H1 (cell line): ENCODE data around the gene DNAJB1. TPM values are rescaled to one million over a fixed set of nuclear protein-coding genes. Genes with fewer than 3 reads are reported as not detected.
A peak's percentile ranks its signal among the peaks of the same experiment; 100 is the strongest.

Experiments
- CTCF ChIA-PET: fragments of 300-600 bp; sonication (Branson Sonifier 250); formaldehyde crosslinking; loops from one replicate; lab custom pipeline; 2021; ENCODE audit not compliant: partially characterized antibody; lab: Charles Lee
- POLR2A ChIA-PET: fragments of 300-600 bp; sonication (Branson Sonifier 250); formaldehyde crosslinking; loops from one replicate; lab custom pipeline; 2021; ENCODE audit warnings: inconsistent platforms; ENCODE audit not compliant: partially characterized antibody; lab: Charles Lee
- DNase-seq, 2 experiments: peaks; one replicate each; pipeline versions ENCODE4 v3.0.0 to v3.0.0-alpha.2; 2010 to 2022; ENCODE audit warnings: low spot score in 2 of 2, low read depth in 1 of 2, mixed read lengths in 1 of 2
- FAIRE-seq: peaks from 2 replicates; lab custom pipeline; 2011; peaks lifted over from hg19 to GRCh38; lab: Jason Lieb, UNC
- H2AFZ ChIP-seq: 2 replicates; pipeline ENCODE4 v1.8.1; 2012; ENCODE audit warnings: low read length, inconsistent platforms
- H2AK5ac ChIP-seq: 2 replicates; pipeline ENCODE4 v1.6.1; 2013; ENCODE audit warnings: low read depth, low read length
- H2BK120ac ChIP-seq: replicated peaks from 2 replicates; pipeline ENCODE3; 2013; ENCODE audit warnings: low read depth, low read length, inconsistent platforms
- H2BK12ac ChIP-seq: 2 replicates; pipeline ENCODE4 v1.6.1; 2013; ENCODE audit warnings: low read depth, low read length
- H2BK15ac ChIP-seq: 2 replicates; pipeline ENCODE4 v1.6.1; 2013; ENCODE audit warnings: low read length
- H2BK20ac ChIP-seq: 2 replicates; pipeline ENCODE4 v1.6.1; 2013; ENCODE audit warnings: low read length
- H2BK5ac ChIP-seq: 2 replicates; pipeline ENCODE4 v1.6.1; 2013; ENCODE audit warnings: low read depth, low read length
- H3K14ac ChIP-seq: 2 replicates; pipeline ENCODE4 v1.6.1; 2013; ENCODE audit warnings: inconsistent platforms; ENCODE audit not compliant: insufficient read length
- H3K18ac ChIP-seq: 2 replicates; pipeline ENCODE4 v1.6.1; 2013; ENCODE audit warnings: low read length; ENCODE audit errors: extremely low read depth
- H3K23ac ChIP-seq: 2 replicates; pipeline ENCODE4 v1.6.1; 2013; ENCODE audit warnings: inconsistent platforms; ENCODE audit not compliant: insufficient read length
- H3K23me2 ChIP-seq: 2 replicates; pipeline ENCODE4 v1.6.1; 2013; ENCODE audit warnings: low read depth, low read length
- H3K27ac ChIP-seq: 2 replicates; pipeline ENCODE4 v1.6.1; 2011; ENCODE audit warnings: low read depth, low read length, inconsistent platforms
- H3K27me3 ChIP-seq, 4 experiments: replicated peaks in 1 of 4; 1 replicate in 1 of 4; 2 replicates in 3 of 4; pipeline versions ENCODE4 v1.6.1 to v1.8.1; 2011 to 2013; ENCODE audit warnings: low read length in 3 of 4, mild to moderate bottlenecking in 3 of 4, inconsistent platforms in 2 of 4, mixed read lengths in 2 of 4, moderate library complexity in 1 of 4; ENCODE audit not compliant: control insufficient read depth in 3 of 4, insufficient read depth in 3 of 4; ENCODE audit errors: extremely low read depth in 1 of 4
- H3K36me3 ChIP-seq, 4 experiments: 2 replicates each; pipeline versions ENCODE4 v1.6.1 to v1.8.1; 2011 to 2013; ENCODE audit warnings: mild to moderate bottlenecking in 4 of 4, low read length in 3 of 4, moderate library complexity in 2 of 4, control low read depth in 1 of 4, inconsistent platforms in 1 of 4; ENCODE audit not compliant: insufficient read depth in 4 of 4, control insufficient read depth in 2 of 4
- H3K4ac ChIP-seq: replicated peaks from 2 replicates; pipeline ENCODE3; 2013; ENCODE audit warnings: low read length, low read depth, mixed read lengths, inconsistent platforms; ENCODE audit not compliant: insufficient read length
- H3K4me1 ChIP-seq, 4 experiments: replicated peaks in 1 of 4; 1 replicate in 1 of 4; 2 replicates in 3 of 4; pipeline versions ENCODE4 v1.6.1 to v1.8.1; 2011 to 2013; ENCODE audit warnings: low read length in 3 of 4, inconsistent platforms in 2 of 4, mixed read lengths in 1 of 4; ENCODE audit not compliant: insufficient read depth in 4 of 4, control insufficient read depth in 3 of 4
- H3K4me2 ChIP-seq, 2 experiments: 2 replicates each; pipeline versions ENCODE4 v1.6.1 to v1.8.1; 2011 to 2013; ENCODE audit warnings: low read depth in 2 of 2, low read length in 2 of 2, control low read depth in 1 of 2, inconsistent platforms in 1 of 2, mild to moderate bottlenecking in 1 of 2; ENCODE audit not compliant: insufficient read depth in 1 of 2
- H3K4me3 ChIP-seq, 4 experiments: fragments of 200-600, 300-600 bp in 1 of 4; sonication (generic), shearing (Covaris generic), sonication (Bioruptor Twin) in 1 of 4; 2 replicates each; pipeline versions ENCODE4 v1.5.1 to v1.8.1; 2011 to 2016; ENCODE audit warnings: low read length in 4 of 4, low read depth in 3 of 4, control low read depth in 2 of 4, inconsistent platforms in 2 of 4, mild to moderate bottlenecking in 2 of 4, mixed read lengths in 1 of 4, moderate library complexity in 1 of 4; ENCODE audit not compliant: insufficient read depth in 2 of 4; ENCODE audit errors: extremely low read depth in 1 of 4
- H3K56ac ChIP-seq: replicated peaks from 2 replicates; pipeline ENCODE3; 2013; ENCODE audit warnings: low read depth, mild to moderate bottlenecking, mixed read lengths, low read length, inconsistent platforms; ENCODE audit not compliant: insufficient read length
- H3K79me1 ChIP-seq: 2 replicates; pipeline ENCODE4 v1.6.1; 2013; ENCODE audit warnings: low read depth, low read length, control low read depth
- H3K79me2 ChIP-seq, 2 experiments: 2 replicates each; pipeline versions ENCODE4 v1.6.1 to v1.8.1; 2012 to 2013; ENCODE audit warnings: low read length in 2 of 2, mild to moderate bottlenecking in 2 of 2, inconsistent platforms in 1 of 2; ENCODE audit not compliant: insufficient read depth in 2 of 2, control insufficient read depth in 1 of 2
- H3K9ac ChIP-seq, 4 experiments: replicated peaks in 1 of 4; 1 replicate in 1 of 4; 2 replicates in 3 of 4; pipeline versions ENCODE4 v1.6.1 to v1.8.1; 2011 to 2013; ENCODE audit warnings: low read depth in 3 of 4, low read length in 3 of 4, control low read depth in 2 of 4, mild to moderate bottlenecking in 2 of 4, moderate library complexity in 2 of 4, inconsistent platforms in 1 of 4; ENCODE audit errors: extremely low read depth in 1 of 4
- H3K9me3 ChIP-seq, 2 experiments: 2 replicates each; pipeline versions ENCODE4 v1.6.1 to v1.8.1; 2012 to 2013; ENCODE audit warnings: mild to moderate bottlenecking in 2 of 2, moderate library complexity in 2 of 2, control low read depth in 1 of 2, inconsistent platforms in 1 of 2, low read depth in 1 of 2, low read length in 1 of 2, mixed read lengths in 1 of 2; ENCODE audit not compliant: insufficient read depth in 2 of 2
- H4K20me1 ChIP-seq, 2 experiments: replicated peaks in 1 of 2; 2 replicates each; pipeline versions ENCODE3 to v1.8.1; 2011 to 2013; ENCODE audit warnings: inconsistent platforms in 2 of 2, low read length in 2 of 2, mild to moderate bottlenecking in 1 of 2; ENCODE audit not compliant: insufficient read depth in 2 of 2, control insufficient read depth in 1 of 2
- H4K5ac ChIP-seq: 2 replicates; pipeline ENCODE4 v1.6.1; 2013; ENCODE audit warnings: low read length, low read depth, mixed read lengths, inconsistent platforms; ENCODE audit not compliant: insufficient read length
- H4K8ac ChIP-seq: 2 replicates; pipeline ENCODE4 v1.8.0; 2013; ENCODE audit warnings: mild to moderate bottlenecking, moderate library complexity, low read length, inconsistent platforms; ENCODE audit not compliant: insufficient read depth; ENCODE audit errors: extremely low read depth
- H4K91ac ChIP-seq: replicated peaks from 2 replicates; pipeline ENCODE3; 2013; ENCODE audit warnings: low read length, mixed read lengths, inconsistent platforms; ENCODE audit not compliant: insufficient read length
- CHD2 ChIP-seq: IDR thresholded peaks from 2 replicates; pipeline ENCODE4 v1.6.1; 2012; ENCODE audit warnings: low read length, improper control_type of control experiment
- SUZ12 ChIP-seq: fragments of 200-600 bp; sonication (generic); IDR thresholded peaks from 2 replicates; pipeline ENCODE4 v1.6.1; 2012; ENCODE audit warnings: mild to moderate bottlenecking, inconsistent platforms, low read length, moderate library complexity, mixed read lengths
- TAF7 ChIP-seq: optimal IDR thresholded peaks from 2 replicates; pipeline ENCODE3; 2011; ENCODE audit warnings: low read depth, mild to moderate bottlenecking, inconsistent platforms, low read length, moderate library complexity, borderline replicate concordance
- TEAD4 ChIP-seq: IDR thresholded peaks from 2 replicates; pipeline ENCODE4 v1.6.1; 2012; ENCODE audit warnings: low read depth, low read length, inconsistent platforms, mixed read lengths
- ZNF274 ChIP-seq: IDR thresholded peaks from 2 replicates; pipeline ENCODE4 v1.7.0; 2012; ENCODE audit warnings: low read length, borderline replicate concordance; ENCODE audit errors: extremely low read depth
- WGBS, 2 experiments: shearing (Covaris generic) in 1 of 2; methylation state at CpG; one replicate each; pipeline versions ENCODE4 v1.1.6 to v1.1.7; 2013 to 2015; ENCODE audit warnings: low lambda C conversion rate in 2 of 2, mixed read lengths in 2 of 2, inconsistent platforms in 1 of 2, low coverage in 1 of 2, missing lambda C conversion rate in 1 of 2; ENCODE audit not compliant: insufficient replicate concordance in 2 of 2, insufficient coverage in 1 of 2, insufficient read length in 1 of 2; ENCODE audit errors: extremely low coverage in 1 of 2, missing lambda C conversion rate in 1 of 2; 5-methylcytosine and 5-hydroxymethylcytosine counted together
- polyA plus RNA-seq, 7 experiments: library from polyadenylated mRNA; depleted of rRNA in 3 of 7; stranded (reverse) in 5 of 7; unstranded in 2 of 7; fragments of >200 nt in 5 of 7; fragments of 200-250 nt in 2 of 7; gene quantifications; 1 replicate in 5 of 7; 2 replicates in 1 of 7; 4 replicates in 1 of 7; pipeline versions ENCODE4 v1.2.1 to v1.2.3, GENCODE V29; 2011 to 2013; ENCODE audit warnings: missing spikeins in 2 of 7, mixed read lengths in 2 of 7
- total RNA-seq: library from RNA; stranded (reverse); fragmentation: NEBNext Ultra II Directional; extraction: Animal tissue kit (Norgen Biotek cat#: 25700); gene quantifications from 2 replicates; pipeline ENCODE4 v1.2.1, GENCODE V29; 2021

DNAJB1 gene
- total and polyA plus RNA-seq, 2 of the 8 experiments (the other 6 are each of a cell fraction or from before 2014, with no cell fraction given), result 62.9 to 64.3 TPM

DNA sequence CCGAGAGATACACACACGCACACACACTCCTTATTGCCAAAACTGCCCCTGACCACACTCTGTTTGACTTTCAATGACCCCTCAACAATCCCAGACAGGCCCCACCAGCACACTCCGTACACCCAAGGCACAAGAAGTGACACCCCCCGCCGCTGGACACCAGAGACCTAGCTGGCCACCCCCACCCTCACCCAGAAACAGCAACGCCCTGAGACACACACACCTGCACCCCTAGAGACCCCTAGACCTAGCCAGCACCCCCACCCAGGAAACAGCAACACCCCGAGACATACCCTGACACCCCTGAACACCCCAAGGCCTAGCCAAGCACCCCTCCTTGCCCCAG is 41.9 kb downstream of the DNAJB1 start:
- Histone ChIP-seq H3K9me3 (no peaks in the 10 kb centered on the region), H3K4me2 (no peak overlapping the region), H3K56ac (no peak overlapping the region), H3K18ac (no peak overlapping the region), H2BK20ac (no peak overlapping the region), H4K8ac (no peak overlapping the region; the same call in 1 of the 2 replicates), H4K5ac (no peak overlapping the region), H4K91ac (no peak overlapping the region), H3K27me3 (no peaks in the 10 kb centered on the region), H2AFZ (no peak overlapping the region), H2BK12ac (0 out of 2 replicates have a peak overlapping the region, but pooled peaks have one; percentile 0), H2AK5ac (no peak overlapping the region; the same call in 1 of the 2 replicates), H4K20me1 (peaks cover 0 to 6% of the 10 kb centered on the region in 2 experiments), H3K14ac (no peak overlapping the region), H3K4me3 (no peak overlapping the region), H2BK120ac (no peak overlapping the region), H3K4me1 (peaks cover 0 to 33% (median 18%) of the 10 kb centered on the region in 4 experiments; a peak in 6 of 7 replicates), H3K79me1 (no peaks in the 10 kb centered on the region), H3K36me3 (peaks cover 4 to 12% (median 10%) of the 10 kb centered on the region in 4 experiments; a peak in 6 of 8 replicates), H3K27ac (no peak overlapping the region), H3K9ac (no peak overlapping the region), H3K23ac (no peak overlapping the region), H3K23me2 (peaks cover 4% of the 10 kb centered on the region), H3K4ac (no peak overlapping the region), H2BK5ac (no peak overlapping the region), H3K79me2 (no peaks in the 10 kb centered on the region), H2BK15ac (no peak overlapping the region)
- WGBS, 2 experiments, result 89% methylated on average over 7 of the region's 7 CpGs; no CpG with 5 or more reads in 1 of the 2 experiments
- no peak for DNase-seq
- POLR2A ChIA-PET, result interaction anchor here (2.5 kb wide), 1 partner anchor 10 kb away, joined by 10 read pairs; no protein-coding TSS in a partner anchor
- FAIRE-seq, result no peak
- CTCF ChIA-PET, result interaction anchor here (0.7 to 2.1 kb wide), 3 partner anchors 10 to 44 kb away, joined by 3 to 6 read pairs (median 6); no protein-coding TSS in a partner anchor
- TF ChIP-seq SUZ12 (no peak), TAF7 (no peak), CHD2 (no peak), ZNF274 (no peak), TEAD4 (no peak)
